GM19463 (cell line): ENCODE data around the gene UTS2R.
"Not testable (repeated sequence)": the region's sequence is repeated elsewhere in the genome, so short reads cannot be mapped to it uniquely, and the experiment has no call there.

ENCODE experiments used
- ATAC-seq: cut with Tn5 transposase; IDR thresholded peaks from one replicate; pipeline ENCODE4 v1.9.1; 2021; ENCODE audit warnings: mild to moderate bottlenecking, moderate library complexity; ENCODE audit not compliant: unreplicated experiment

Gene UTS2R

GRCh38 chr17:82406131-82406671 is 34.6 kb downstream of the UTS2R start:
- no peak for ATAC-seq

GRCh38 chr17:82407255-82407654 is 35.7 kb downstream of the UTS2R start:
- ATAC-seq = no peak

GRCh38 chr17:82408288-82408937 is 36.8 kb downstream of the UTS2R start:
- no peak for ATAC-seq

GRCh38 chr17:82408938-82409318 is 37.4 kb downstream of the UTS2R start:
- ATAC-seq = no peak

GRCh38 chr17:82410014-82410716 is 38.6 kb downstream of the UTS2R start:
- ATAC-seq = no peak

- no peak for ATAC-seq
Observed at GRCh38 chr17:82411396-82412053, 40.0 kb downstream of the UTS2R start.

GRCh38 chr17:82412081-82412480 is 40.5 kb downstream of the UTS2R start:
- not testable (repeated sequence) for ATAC-seq

- ATAC-seq = no peak
Observed at GRCh38 chr17:82412535-82413520, 41.3 kb downstream of the UTS2R start.

GRCh38 chr17:82414548-82415281 is 43.1 kb downstream of the UTS2R start:
- no peak for ATAC-seq

GRCh38 chr17:82415336-82415735 is 43.8 kb downstream of the UTS2R start:
- ATAC-seq = no peak

- ATAC-seq = no peak
Observed at GRCh38 chr17:82415786-82416185, 44.2 kb downstream of the UTS2R start.

- ATAC-seq = no peak
Observed at GRCh38 chr17:82416264-82416663, 44.7 kb downstream of the UTS2R start.

- no peak for ATAC-seq
Observed at GRCh38 chr17:82416771-82417170, 45.2 kb downstream of the UTS2R start.

- ATAC-seq = peak; percentile 76
Observed at GRCh38 chr17:82418001-82418986, 46.7 kb downstream of the UTS2R start, which contains the start of the genes HEXD and OGFOD3. TSS of gene HEXD (plus strand) at chr17:82418347. CDS start at chr17:82419800, 1,453 bp downstream. TSS of gene OGFOD3 (minus strand) at chr17:82418586. CDS start at chr17:82418485, 101 bp downstream.

- ATAC-seq = no peak
Observed at GRCh38 chr17:82419540-82419939, 48.0 kb downstream of the UTS2R start.

GRCh38 chr17:82424001-82424862 is 52.7 kb downstream of the UTS2R start:
- no peak for ATAC-seq

- no peak for ATAC-seq
Observed at GRCh38 chr17:82424863-82425159, 53.2 kb downstream of the UTS2R start.
